Measurements from ENCODE around the gene LY6G5B.

DNA sequence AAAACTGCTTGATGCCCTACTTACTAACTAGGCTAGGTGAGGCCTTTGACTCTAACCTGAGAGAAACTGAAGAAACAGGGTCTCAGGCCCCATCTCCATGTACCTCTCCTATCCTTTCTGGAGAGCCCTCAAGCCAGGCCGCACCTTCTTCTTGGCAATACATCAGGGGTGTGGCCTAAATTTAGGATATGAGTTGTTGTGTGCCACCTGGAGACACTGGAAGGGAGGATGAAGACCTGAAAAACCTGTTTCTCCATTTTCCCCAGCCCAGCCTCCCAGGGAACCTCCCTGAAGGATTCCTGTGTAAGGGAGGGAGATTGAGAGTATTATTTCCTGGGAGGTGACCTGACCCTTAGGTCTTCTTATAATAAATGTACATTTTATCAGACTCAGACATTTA lies 48.5 kb downstream of the LY6G5B start:
- no peak for TF ChIP-seq POLR2AphosphoS5 (IDR thresholded peaks at IDR 0.05; ENCODE audit: low read depth, low read length)
- no peak for TF ChIP-seq TAF1 (IDR thresholded peaks at IDR 0.05; ENCODE audit: borderline replicate concordance, insufficient read depth, low read length)
- TF ChIP-seq, protein P1, sequence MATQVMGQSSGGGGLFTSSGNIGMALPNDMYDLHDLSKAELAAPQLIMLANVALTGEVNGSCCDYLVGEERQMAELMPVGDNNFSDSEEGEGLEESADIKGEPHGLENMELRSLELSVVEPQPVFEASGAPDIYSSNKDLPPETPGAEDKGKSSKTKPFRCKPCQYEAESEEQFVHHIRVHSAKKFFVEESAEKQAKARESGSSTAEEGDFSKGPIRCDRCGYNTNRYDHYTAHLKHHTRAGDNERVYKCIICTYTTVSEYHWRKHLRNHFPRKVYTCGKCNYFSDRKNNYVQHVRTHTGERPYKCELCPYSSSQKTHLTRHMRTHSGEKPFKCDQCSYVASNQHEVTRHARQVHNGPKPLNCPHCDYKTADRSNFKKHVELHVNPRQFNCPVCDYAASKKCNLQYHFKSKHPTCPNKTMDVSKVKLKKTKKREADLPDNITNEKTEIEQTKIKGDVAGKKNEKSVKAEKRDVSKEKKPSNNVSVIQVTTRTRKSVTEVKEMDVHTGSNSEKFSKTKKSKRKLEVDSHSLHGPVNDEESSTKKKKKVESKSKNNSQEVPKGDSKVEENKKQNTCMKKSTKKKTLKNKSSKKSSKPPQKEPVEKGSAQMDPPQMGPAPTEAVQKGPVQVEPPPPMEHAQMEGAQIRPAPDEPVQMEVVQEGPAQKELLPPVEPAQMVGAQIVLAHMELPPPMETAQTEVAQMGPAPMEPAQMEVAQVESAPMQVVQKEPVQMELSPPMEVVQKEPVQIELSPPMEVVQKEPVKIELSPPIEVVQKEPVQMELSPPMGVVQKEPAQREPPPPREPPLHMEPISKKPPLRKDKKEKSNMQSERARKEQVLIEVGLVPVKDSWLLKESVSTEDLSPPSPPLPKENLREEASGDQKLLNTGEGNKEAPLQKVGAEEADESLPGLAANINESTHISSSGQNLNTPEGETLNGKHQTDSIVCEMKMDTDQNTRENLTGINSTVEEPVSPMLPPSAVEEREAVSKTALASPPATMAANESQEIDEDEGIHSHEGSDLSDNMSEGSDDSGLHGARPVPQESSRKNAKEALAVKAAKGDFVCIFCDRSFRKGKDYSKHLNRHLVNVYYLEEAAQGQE (IDR thresholded peaks at IDR 0.05; ENCODE audit: insufficient read depth in 1 of 2, low read depth in 2 of 2, low read length in 2 of 2): no peak
- TF ChIP-seq SIN3A (IDR thresholded peaks at IDR 0.05; ENCODE audit: borderline replicate concordance, insufficient read depth, low read length): no peak
